Inflammatory macrophage treated with lipopolysaccharide for 4 hours (primary cell): ENCODE data around the gene CCL2.
"Not testable (repeated sequence)": the region's sequence is repeated elsewhere in the genome, so short reads cannot be mapped to it uniquely, and the experiment has no call there.

ENCODE experiments used
- DNase-seq: peaks from one replicate; pipeline ENCODE4 v3.0.0-alpha.2; 2020

Gene CCL2

DNA sequence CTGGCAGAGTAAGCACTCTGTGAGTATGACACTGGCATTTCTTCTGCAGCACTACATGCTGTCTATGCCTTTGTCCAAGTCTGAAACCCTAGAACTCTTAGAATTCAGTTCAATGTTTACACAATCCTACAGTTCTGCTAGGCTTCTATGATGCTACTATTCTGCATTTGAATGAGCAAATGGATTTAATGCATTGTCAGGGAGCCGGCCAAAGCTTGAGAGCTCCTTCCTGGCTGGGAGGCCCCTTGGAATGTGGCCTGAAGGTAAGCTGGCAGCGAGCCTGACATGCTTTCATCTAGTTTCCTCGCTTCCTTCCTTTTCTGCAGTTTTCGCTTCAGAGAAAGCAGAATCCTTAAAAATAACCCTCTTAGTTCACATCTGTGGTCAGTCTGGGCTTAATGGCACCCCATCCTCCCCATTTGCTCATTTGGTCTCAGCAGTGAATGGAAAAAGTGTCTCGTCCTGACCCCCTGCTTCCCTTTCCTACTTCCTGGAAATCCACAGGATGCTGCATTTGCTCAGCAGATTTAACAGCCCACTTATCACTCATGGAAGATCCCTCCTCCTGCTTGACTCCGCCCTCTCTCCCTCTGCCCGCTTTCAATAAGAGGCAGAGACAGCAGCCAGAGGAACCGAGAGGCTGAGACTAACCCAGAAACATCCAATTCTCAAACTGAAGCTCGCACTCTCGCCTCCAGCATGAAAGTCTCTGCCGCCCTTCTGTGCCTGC, at the start of gene CCL2:
CCL2 (plus strand) TSS at position 635 of the 730 bp plus-strand sequence; CDS start at position 700, 65 bp downstream.
- DNase-seq, result peak; percentile 85

DNA sequence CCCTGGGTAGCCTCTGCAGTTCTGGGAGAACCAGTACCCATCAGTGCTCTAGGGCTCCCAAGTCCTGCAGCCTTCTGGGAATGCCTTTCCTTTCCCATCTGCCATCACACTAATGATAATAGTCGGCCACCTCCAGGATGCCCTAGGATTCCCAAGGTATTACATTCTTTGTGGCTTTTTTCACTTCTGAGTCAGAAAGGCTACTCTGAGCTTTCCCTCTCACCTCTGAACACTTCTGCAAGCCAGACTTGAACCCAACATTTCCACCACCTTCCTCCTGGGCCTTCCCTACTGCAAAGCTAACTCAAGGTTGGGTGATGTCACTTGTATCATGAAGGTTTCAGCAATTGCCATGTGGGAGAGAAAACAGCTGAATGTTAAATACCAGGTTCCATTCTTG, 49.7 kb upstream of the CCL2 start:
- DNase-seq, result peak; percentile 39

DNA sequence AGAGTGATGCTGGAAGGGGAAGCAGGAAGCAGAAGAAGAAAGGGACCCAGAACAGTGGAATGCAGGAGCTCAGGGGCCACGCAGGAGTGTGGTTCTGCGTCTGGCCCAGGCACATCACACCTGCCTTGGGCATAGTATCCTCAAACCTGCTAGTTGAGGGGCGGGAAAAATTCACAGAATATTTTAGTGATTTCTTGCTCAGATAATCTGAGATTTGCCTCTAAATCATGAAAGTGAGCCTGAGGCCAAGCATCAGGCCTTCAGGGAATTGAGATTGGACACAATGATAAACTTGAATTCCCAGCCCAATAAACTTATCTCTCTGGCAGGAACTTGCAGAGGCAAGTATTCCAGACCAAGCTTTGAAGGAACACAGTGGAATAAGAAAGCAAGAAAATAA, 48.5 kb upstream of the CCL2 start:
- DNase-seq, result no peak

DNA sequence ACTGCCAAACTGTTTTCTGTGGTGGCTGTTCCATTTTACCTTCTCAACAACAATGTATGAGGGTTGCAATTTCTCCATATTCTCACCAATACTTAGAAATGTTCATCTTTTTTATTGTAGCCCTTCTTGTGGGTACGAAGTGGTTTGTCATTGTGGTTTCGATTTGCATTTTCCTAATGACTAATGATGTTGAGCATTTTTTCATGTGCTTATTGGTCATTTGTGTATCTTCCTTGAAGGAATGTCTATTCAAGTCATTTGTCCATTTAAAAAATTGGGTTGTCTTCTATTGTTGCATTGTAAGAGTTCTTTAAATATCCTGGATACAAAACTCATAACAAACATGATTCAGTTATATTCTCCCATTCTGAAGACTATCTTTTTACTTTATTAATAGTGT, 47.5 kb upstream of the CCL2 start:
- DNase-seq, result peak; percentile 88

DNA sequence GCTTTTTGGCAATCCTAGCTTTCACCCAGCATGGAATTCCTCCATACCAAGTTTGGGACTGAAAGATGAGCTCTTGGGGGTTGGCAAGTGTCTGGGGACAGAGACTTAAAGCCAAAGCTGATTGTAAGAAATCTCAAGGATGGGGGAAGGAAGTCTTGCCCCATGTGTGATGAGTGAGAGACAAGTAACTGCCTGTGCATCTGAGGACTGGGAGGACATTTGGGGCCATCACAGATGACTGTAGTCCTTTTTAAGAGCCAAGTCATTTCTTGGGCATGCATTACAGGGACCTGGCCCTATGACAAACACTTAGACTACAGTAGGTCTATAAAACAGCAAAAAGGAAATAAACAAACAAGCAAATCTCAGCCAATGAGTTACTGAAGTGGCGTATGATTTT, 36.3 kb upstream of the CCL2 start:
- DNase-seq, result no peak

DNA sequence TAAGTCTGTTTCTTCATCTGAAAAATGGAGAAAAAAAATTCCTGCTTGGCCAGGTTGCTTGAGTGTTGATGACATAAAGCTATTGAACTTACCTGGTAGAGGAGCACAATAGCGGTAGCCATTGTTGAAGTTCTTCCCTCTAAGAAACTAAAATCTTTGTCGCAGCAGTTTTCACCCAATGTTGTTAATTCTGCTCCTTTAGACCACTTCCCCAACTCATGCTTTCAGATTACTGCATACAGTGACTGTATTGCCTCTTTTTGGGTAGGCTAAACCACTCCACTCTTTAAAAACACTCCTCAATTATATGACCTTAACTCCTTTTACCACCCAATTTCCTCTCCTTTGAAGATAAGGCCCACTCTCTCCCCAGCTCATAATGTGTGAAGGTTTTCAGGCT, 35.7 kb upstream of the CCL2 start:
- peak; percentile 65 for DNase-seq

DNA sequence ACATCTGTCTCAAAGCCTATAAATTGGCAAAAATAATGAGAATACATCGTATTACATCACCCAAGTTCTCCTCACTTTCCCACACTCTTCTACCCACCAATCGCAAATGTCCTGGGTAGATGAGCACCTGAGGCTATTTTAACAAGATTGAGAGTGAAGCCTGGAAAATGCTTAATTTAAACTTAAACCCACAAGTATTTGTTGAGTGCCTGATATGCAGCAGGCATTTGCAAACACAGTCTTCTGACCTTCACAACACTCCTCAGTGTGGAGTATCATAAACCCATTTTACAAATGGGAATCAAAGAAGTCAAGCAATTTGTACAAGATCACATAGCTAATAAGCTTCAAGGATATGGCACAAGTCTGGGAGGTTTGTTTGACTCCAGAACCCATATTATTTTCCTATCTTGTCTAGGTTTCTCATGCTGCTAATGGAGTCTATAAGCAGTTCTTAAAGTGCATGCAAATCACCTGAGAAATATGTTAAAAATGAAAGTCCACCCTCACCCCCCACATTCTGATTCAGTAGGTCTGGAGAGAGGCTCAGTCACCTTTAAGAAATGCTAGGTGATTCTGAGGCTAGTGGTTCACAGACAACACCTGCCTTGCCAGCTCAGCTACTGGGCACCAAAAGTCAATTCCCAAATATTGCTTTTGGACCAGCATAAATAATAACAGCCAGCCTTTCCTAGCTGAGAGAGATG, 34.9 kb upstream of the CCL2 start:
- DNase-seq, result no peak

DNA sequence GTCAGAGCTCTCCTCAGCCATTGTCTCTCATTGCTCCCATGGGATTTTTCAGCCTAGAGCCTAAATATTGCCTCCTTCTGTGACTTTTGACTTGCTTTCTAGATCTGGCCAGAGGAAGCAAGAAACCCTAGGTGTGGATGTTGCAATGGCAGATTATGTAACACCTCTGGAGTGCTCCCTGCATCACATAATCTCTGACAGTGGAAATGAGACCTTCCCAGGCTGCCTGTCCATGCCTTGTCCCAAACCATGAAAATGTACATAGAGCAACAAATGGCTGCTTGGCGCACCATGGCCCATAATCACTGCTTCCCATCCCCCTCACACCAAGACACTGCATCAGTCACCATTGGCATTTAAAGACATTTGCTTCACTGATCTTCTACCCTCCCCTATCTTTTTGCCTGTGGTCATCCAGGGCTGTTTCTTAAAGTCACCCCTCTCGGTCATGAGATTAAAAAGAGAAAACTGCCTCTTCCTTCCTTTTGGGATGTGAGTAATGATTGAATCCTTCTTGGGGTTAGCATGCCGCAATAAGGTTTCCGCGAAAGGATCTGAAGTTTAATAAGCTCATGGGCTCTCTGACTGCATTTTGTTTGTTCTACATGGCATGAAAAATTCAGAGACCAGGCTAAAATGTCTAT, 34.2 kb upstream of the CCL2 start:
- peak; percentile 87 for DNase-seq

DNA sequence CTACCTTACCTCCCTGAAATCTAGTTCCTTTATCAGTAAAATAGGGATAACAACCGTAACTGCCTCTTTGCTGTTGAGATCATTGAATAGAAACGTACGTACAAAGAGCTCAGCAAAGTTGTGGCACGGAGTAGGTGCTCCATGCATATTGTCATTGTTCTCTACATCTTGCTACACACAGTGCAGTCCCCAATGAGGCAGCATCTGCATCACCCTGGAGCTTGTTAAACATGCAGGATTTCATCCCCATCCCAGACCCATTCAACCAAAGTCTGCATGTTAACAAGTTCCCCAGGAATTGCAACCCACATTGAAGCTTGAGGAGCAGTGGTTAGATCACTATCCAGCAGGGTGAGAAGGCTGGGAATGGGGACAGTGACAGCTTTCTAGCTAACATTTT, 33.7 kb upstream of the CCL2 start:
- no peak for DNase-seq

DNA sequence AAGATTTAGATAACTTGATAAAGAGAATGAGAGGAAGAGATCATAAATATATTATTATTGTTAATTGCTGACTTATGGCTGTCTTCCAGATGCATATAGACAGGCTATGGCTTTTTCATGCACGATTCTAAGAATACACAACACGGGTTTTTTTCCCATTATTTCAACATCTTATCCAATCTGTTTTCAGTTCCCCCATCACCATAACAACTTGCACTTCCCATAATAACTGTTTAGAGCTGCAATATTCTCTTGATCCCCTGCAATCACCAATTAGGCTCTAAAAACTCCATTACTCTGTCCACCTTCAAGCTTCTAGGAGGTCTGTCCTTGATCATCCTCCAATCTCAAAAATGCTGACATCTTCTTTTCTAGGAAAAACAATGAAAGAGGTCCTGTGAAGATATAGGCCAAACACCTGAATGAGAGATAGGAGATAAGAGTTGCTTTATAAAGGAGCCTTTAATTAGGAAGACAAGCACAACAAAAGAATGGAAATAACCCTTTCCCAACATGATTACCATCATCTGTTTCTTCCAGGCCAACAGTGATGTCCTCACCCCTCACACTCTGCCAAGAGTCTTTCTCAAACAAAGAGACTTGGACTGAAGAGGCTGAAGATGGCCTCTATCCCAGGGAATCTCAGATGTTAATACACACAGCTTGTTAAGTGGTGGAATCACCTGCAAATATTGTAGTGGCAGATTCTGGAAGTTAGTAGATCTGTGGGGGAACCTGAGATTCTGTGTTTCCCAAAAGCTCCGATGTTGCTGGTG, 32.2 kb upstream of the CCL2 start:
- peak; percentile 88 for DNase-seq

DNA sequence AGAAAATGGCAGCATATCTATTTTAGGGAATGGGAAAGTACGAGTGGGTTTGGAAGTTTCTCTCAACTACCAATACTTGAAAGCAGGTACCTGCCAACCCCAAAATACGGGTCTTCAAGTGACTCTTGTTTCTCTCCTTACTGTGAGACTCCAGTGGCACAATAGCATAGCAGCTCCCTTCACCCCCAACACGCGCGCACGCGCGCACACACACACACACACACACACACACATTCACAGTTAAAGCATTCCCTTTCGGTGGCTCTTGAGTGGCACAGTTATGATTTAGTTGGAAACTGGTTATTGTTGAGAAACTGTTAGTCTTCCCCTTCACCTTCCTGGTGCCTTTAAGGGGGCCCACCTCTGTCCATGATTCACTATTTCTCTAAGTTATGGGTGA, 30.0 kb upstream of the CCL2 start:
- DNase-seq, result no peak

DNA sequence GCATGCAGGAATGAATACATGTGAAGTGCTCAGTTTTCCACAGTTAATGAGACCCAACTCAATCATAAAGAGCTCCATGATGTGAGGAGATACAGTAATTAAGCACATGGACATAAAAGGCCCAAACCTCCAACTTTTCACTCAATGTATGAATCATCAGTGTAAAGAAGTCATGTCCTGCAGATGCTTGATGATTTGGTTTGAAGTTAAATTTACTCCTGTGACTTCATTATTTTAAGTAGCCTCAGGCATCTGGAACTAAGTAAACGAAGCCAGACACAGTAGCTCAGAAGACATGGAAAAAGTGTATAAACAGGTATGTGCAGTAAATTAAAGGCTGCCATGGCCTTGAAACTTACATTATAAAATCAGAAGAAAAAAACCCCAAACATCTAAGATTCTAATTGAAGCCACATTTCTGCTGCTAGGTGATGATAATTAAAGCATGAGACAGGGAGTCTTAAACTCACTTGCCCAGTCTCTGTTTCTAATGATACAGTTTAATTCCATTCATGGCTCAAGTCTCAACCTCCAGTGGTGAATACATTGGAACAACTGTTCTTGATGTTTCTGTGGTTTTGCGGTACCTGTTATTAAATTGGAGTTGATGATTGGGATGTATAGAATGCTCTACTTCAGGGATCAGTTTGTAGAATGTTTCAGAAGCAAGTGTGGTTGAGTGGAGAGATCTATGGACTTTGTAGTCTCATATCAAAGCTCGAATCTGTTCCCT, 28.9 kb upstream of the CCL2 start:
- no peak for DNase-seq

DNA sequence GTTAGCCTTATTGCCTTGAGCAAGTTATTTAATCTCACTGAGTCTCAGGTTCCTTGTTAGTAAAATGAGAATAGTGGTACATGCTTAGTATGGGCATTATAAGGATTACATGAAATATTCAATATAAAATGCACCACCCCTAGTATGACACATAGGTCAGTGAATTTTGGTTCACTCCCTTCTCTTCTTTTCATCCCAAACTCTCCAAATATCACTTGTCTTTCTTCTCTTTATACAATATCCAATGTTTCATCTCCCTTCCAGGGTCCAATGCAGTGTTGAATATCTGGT, 28.4 kb upstream of the CCL2 start:
- no peak for DNase-seq

DNA sequence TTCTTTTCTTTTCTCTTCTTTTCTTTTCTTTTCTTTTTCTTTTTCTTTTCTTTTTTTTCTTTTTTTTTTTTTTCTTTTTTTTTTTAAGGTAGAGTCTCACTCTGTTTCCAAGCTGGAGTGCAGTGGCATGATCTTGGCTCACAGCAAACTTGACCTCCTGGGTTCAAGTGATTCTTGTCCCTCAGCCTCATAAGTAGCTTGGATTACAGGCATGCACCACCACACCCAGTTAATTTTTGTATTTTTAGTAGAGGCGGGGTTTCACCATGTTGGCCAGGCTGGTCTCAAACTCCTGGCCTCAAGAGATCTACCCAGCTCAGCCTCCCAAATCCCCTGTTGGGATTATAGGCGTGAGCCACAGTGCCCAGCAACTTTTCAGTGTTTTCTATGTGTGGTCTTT, 27.8 kb upstream of the CCL2 start:
- DNase-seq, result not testable (repeated sequence)

DNA sequence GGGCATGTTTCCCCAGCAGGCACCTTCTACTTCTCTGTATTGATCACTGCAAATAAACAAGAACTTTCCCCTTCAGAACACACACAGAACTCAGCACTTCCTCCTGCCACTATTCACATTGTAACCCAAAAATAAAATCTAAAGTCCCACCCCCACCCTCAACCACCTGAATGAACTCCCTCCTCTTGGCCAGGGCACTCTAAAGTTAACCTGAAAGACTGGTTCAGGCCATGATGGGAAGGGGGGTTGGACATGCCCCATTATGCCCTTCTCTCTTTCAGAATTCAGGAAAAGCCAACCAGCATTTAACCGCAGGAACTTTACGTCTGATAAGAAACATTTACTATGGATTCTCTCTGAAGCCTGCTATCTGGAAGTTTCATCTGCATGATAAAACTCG, 27.4 kb upstream of the CCL2 start:
- no peak for DNase-seq

DNA sequence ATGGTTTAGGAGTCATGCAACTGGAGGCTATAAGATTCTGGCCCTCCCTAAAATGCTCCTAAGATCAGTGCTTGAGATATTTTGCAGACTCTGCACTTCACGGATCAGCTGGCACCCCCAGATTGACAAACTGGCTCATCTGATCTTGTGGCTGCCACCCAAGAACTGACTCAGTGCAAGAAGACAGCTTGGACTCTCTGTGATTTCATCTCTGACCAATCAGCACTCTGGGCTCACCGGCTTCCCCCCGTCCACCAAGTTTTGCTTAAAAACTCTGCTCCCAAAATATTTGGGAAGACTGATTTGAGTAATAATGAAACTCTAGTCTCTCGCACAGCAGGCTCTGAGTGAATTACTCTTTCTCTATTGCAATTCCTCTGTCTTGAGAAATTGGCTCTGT, 26.3 kb upstream of the CCL2 start:
- DNase-seq, result peak; percentile 87

DNA sequence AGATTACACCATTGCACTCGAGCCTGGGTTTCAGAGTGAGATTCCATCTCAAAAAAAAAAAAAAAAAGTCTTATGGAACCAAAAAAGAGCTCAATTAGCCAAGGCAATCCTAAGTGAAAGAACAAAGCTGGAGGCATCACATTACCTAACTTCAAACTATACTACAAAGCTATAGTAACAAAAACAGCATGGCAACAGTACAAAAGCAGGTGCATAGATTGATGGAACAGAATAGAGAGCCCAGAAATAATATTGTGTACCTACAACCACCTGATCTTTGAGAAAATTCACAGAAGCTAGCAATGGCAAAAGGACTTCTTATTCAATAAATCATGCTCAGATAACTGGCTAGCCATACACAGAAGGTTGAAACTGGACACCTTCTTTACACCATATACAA, 24.7 kb upstream of the CCL2 start:
- no peak for DNase-seq

DNA sequence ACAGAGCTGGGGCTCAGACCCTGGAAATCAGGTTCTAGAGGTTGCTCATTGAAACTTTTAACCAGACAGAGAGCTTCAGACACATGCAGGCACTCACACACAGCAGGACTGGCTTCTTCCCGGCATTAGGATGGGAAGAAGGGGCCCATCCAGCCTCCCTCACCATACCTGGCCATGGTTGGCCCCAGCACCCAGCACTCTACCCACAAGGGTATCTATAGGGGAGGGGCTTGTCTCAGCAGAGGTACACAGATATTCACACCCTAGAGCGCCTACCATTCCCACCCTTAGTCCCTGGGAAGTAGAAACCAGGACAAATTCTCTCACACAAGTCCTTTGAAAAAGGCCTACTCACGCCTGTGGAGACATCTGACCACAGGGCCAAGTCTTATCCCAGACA, 20.5 kb upstream of the CCL2 start:
- DNase-seq, result no peak

DNA sequence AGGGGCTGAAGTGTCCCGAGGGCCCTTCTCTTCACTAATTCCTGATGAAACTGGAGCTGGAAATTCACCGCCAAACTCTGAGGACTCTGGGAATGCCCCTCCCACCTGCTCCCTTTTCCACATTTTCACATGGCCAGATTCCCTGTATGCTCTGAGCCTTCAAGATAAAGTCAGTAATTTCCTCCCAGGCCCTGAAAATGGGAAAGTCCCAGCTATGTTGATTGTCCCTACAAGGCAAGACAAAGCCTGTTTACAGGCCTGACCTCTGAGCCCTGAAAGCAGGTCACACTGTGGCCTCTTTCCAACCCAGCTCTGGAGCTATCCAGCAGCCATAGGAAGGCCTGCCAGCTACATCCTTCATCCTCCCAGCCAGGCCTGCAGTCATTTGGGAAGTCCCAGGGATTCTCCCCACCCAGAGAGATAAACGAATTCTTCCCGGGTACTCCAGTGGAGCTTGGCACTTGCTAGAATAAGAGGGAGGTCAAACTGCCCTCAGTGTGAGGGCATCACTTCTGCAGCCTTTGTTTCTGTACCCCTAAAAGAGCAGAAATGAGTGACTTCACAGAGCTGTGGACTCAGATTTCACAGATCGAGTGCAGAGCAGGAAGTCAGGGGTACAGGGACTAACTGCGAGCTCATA, 19.6 kb upstream of the CCL2 start:
- peak; percentile 73 for DNase-seq

DNA sequence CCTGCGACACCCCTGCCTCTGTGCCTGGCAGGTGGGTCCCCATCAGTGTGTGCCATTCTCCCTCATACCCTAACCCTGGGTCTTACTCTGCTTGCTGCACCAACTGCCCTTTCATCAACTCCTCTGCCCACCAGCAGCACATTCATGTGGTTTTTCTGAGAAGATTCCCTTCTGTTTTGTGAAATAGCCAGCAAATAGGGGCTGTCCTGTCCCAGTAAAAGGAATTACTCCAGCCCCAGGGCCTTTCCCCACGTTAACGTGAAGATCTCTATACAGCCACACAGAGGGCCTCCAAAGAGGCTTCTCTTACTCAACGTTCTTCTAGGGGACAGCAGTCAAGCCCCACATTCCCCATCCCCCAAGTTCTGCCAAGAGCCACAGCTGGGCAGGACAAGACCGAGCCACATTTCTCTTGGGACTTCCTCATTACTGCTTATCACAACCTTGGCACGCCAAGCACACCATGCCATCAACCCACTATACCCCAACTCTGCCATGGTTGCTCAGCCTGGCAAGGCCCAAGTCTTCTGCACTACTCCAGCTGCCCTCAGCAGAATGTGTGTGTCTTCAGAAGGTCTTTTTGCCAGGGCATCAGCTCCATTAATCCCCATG, 18.7 kb upstream of the CCL2 start:
- peak; percentile 70 for DNase-seq

DNA sequence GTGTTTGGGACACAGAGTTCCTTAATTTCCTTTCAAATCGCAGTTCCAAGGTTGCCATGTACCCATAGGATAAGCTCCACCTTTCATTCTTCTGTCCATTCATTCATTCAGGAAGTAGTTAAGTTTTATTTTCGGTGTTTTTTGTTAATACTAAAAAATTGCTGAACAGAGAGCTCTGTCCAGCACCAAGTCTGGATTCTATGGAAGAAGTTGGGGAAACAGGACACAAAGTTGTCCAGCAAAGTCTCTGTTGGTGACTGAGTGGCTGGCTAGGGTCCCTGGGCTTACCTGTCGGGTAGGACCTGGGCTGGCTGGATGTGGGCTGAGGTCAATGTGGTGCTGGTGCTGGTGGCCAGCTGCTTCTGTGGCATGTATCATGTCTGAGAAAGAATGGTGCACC, 17.6 kb upstream of the CCL2 start:
- no peak for DNase-seq

DNA sequence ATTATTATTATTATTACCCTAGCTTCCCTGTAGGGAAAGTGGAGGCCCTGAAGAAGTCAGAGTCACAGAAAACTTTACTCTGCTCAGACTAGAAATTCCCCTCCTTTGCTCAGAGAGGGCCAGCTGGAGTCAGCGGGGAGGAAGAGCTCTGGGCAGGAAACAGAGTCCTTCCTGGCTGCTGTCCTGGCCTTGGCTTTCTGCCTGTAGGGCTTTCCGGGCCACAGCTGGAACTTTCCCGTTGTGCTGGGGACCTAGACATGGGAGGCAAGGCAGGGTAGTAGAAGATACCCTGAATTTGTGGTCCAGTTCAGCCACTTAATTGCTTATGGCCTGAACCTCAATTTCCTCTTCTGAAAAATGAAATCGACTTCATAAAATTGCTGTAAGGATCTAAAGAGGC, 14.0 kb upstream of the CCL2 start:
- DNase-seq, result peak; percentile 56
